Esophagus squamous epithelium (tissue), 4 donors: Measurements from ENCODE around the gene FAM13B.
"Not testable (repeated sequence)": the region's sequence is repeated elsewhere in the genome, so short reads cannot be mapped to it uniquely, and the experiment has no call there.

Experiments
- POLR2A ChIP-seq, 4 donors: fragments of 450-650 bp; IDR thresholded peaks; one replicate each; pipeline ENCODE4 v1.6.1; 2017; ENCODE audit warnings: antibody characterized with exemption in 4 of 4, mild to moderate bottlenecking in 4 of 4, moderate library complexity in 3 of 4
- TF ChIP-seq, protein P1 (sequence below), 6 experiments: fragments of 450-650 bp in 4 of 6; fragments of 200-600 bp in 2 of 6; sonication (generic) in 2 of 6; IDR thresholded peaks; one replicate each; pipeline ENCODE4 v1.5.1; 2016 to 2019; ENCODE audit warnings: antibody characterized with exemption in 6 of 6, mild to moderate bottlenecking in 4 of 6, moderate library complexity in 4 of 6

DNA sequence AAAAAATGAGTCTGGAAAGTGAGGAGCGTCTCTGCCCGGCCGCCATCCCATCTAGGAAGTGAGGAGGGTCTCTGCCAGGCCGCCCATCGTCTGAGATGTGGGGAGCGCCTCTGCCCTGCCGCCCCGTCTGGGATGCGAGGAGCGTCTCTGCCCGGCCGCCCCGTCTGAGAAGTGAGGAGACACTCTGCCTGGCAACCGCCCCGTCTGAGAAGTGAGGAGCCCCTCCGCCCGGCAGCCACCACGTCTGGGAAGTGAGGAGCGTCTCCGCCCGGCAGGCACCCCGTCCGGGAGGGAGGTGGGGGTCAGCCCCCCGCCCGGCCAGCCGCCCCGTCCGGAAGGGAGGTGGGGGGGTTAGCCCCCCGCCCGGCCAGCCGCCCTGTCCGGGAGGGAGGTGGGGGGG lies 37.1 kb upstream of the FAM13B start:
- TF ChIP-seq POLR2A (IDR thresholded peaks at IDR 0.05) = not testable (repeated sequence)
- TF ChIP-seq, protein P1, sequence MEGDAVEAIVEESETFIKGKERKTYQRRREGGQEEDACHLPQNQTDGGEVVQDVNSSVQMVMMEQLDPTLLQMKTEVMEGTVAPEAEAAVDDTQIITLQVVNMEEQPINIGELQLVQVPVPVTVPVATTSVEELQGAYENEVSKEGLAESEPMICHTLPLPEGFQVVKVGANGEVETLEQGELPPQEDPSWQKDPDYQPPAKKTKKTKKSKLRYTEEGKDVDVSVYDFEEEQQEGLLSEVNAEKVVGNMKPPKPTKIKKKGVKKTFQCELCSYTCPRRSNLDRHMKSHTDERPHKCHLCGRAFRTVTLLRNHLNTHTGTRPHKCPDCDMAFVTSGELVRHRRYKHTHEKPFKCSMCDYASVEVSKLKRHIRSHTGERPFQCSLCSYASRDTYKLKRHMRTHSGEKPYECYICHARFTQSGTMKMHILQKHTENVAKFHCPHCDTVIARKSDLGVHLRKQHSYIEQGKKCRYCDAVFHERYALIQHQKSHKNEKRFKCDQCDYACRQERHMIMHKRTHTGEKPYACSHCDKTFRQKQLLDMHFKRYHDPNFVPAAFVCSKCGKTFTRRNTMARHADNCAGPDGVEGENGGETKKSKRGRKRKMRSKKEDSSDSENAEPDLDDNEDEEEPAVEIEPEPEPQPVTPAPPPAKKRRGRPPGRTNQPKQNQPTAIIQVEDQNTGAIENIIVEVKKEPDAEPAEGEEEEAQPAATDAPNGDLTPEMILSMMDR (IDR thresholded peaks at IDR 0.05) = not testable (repeated sequence)
